ENCODE measurements around the gene GALNT6.
A peak's percentile ranks its signal among the peaks of the same experiment; 100 is the strongest.

Gene GALNT6

GRCh38 chr12:51382173-51382572, 9.0 kb downstream of the GALNT6 start:
- no peak for DNase-seq

- DNase-seq, result peak in 1 of 56 donors; percentile 4
Observed at GRCh38 chr12:51381226-51382079, 9.8 kb downstream of the GALNT6 start.

- no peak for DNase-seq
Observed at GRCh38 chr12:51379571-51379970, 11.6 kb downstream of the GALNT6 start.

GRCh38 chr12:51378749-51379148, 12.5 kb downstream of the GALNT6 start:
- DNase-seq, result no peak

GRCh38 chr12:51377099-51377984, 13.9 kb downstream of the GALNT6 start:
- DNase-seq, result peak in 4 of 56 donors; percentile 8 to 49 (median 24)

- no peak for DNase-seq
Observed at GRCh38 chr12:51374856-51375255, 16.4 kb downstream of the GALNT6 start.

GRCh38 chr12:51374361-51374760, 16.8 kb downstream of the GALNT6 start:
- no peak for DNase-seq

GRCh38 chr12:51373187-51373586, 18.0 kb downstream of the GALNT6 start:
- no peak for DNase-seq

GRCh38 chr12:51372021-51372420, 19.2 kb downstream of the GALNT6 start:
- no peak for DNase-seq

- peak in 19 of 56 donors; percentile 10 to 80 (median 33) for DNase-seq
Observed at GRCh38 chr12:51371295-51371953, 19.8 kb downstream of the GALNT6 start.

- DNase-seq, result no peak
Observed at GRCh38 chr12:51370667-51371066, 20.5 kb downstream of the GALNT6 start.

GRCh38 chr12:51369581-51369980, 21.6 kb downstream of the GALNT6 start:
- no peak for DNase-seq

GRCh38 chr12:51368640-51369517, 22.3 kb downstream of the GALNT6 start:
- peak in 3 of 56 donors; percentile 13 to 26 (median 19) for DNase-seq

GRCh38 chr12:51365276-51365675, 25.9 kb downstream of the GALNT6 start:
- DNase-seq, result no peak

GRCh38 chr12:51364001-51364400, 27.2 kb downstream of the GALNT6 start:
- peak in 1 of 56 donors; percentile 11 for DNase-seq

GRCh38 chr12:51362747-51363342, 28.4 kb downstream of the GALNT6 start:
- DNase-seq, result no peak

- DNase-seq, result peak in 53 of 56 donors; percentile 27 to 97 (median 81)
Observed at GRCh38 chr12:51362307-51362706, 28.9 kb downstream of the GALNT6 start.

- peak in 4 of 56 donors; percentile 19 to 35 (median 32) for DNase-seq
Observed at GRCh38 chr12:51361161-51362016, 29.8 kb downstream of the GALNT6 start.

- DNase-seq, result no peak
Observed at GRCh38 chr12:51360315-51360714, 30.9 kb downstream of the GALNT6 start.

All from nucleus accumbens (tissue), 56 donors.